HG03280 (cell line): ENCODE data around the gene WFDC8.

Experiments
- ATAC-seq: cut with Tn5 transposase; IDR thresholded peaks from one replicate; pipeline ENCODE4 v1.9.1; 2021; ENCODE audit warnings: mild to moderate bottlenecking, moderate library complexity; ENCODE audit not compliant: unreplicated experiment

WFDC8 gene

DNA sequence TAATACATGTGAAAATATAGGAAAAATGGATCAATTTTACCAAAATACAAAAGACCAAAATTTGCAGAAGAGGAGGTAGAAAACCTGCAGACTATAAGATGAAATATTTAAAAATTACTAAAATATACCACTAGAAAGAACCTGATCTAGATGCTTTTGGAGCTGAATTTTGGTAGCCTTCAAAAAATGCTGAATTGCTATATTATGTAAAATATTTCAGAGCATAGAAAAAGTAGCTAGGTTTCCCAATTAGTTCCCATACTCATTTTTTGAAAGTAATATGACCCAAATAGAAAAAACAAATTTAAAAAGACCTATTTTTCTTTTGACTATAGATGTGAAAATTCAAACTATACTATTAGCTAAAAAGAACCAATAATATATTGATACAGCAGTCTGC, 28.3 kb downstream of the WFDC8 start:
- no peak for ATAC-seq

DNA sequence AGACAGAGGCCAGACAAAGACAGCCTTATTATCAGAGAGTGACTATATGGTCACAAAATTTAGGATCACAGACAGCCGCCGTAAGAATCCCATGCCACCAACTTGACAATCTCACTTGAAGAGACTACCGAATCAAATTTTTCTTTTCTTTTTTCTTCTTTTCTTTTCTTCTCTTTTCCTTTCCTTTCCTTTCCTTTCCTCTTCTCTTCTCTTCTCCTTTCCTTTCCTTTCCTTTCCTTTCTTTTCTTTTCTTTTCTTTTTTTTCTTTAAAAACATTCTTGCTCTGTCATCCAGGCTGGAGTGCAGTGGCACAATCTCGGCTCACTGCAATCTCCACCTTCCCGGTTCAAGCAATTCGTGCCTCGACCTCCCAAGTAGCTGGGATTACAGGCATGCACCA, 30.7 kb downstream of the WFDC8 start:
- ATAC-seq = no peak

DNA sequence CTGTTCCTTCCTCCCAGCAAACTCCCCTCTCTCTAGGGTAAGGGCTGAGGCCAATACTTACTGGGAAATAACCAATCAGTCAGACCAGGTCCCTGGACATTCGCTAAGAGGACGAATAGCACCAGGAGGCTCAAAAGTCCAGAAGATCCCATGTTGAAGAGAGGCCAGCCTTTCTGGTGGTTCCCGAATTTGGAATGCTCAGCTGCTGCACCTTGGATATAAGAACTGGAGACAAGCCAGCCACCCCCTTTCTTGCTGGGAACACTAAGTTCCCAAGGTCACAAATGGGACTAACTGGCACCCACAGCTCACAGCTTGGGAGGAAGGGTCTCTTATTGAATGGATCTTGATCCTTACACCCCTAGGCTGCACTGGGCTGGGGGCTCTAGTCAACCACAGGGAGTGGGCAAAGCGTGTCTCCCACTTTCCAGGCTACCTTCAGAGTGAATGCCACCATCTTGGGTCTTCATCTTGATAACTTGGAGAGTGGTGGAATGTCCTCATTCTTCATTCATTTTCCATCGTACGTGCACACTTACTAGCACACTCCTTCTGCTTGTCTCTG, 31.8 kb downstream of the WFDC8 start, which contains the start of gene EPPIN:
EPPIN (minus strand) TSS at position 196 of the 565 bp plus-strand sequence; CDS start at position 152, 44 bp downstream.
- ATAC-seq = no peak

DNA sequence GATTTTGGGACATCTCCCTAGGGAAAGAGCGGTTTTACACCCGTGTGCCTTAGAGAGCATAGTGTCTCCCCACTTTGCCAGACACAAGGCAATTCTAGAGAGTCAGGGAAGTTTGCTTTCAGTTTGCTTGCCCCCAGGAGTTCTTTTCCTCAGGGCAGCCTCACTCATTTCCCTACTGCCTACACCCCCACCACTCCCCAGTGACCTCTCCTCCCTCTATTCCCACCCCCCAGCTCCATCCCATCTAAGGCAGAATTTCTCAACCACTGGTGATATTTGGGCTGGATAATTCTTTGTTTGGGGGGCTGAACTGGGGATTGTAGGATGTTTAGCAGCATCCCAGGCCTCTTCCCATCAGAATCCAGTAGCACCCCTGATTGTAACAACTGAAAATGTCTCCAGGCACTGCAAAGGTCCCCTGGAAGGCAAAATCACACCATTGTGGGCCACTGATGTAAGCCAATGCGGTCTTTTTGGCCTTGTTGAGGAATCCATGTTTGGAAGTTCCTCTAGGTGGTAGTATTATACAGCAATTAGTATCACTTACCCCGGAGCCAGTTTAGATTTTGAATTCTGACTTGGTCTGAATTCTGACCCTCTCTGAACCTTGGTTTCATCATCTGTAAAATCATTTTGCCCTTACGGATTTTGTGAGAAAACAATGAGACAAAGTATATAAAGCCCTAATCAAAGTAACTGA, 33.2 kb downstream of the WFDC8 start:
- ATAC-seq = no peak

DNA sequence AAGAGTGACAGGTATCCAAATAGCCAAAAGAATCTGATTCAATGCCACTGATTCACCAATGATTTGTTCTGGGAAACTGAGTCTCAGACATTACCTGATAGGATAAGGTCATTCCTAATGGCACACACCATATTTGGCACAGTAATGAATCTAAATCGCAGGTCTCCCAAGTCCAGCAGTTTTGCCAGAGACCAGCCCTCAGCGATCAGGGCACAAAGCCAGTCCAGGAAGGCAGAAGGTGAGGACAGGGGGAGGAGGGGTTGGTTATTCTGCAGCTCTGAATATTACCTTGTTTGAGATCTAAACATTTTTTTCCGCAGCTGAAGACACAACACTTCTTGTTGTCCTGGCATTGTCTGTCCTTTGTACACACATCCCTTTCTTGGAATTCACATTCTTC, 33.7 kb downstream of the WFDC8 start:
- ATAC-seq = no peak

DNA sequence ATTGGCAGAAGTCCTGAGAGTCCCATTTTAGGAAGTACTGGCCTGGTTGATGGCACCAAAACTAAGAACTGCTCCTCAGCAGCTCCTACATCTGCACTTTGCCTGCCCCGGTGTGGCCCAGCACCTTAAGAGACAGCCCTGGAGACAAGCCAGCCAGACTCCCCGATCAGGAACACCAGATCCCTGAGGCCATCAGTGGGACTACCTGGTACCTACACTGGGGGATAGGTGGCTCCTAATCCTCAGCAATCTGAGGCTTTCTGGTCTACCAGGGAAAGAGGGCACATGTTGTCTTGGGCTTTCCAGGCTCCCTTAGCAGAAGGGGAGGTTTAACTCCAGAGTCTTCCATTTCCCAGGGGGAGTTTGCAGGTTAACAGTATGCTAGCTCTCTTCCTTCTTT, 39.7 kb downstream of the WFDC8 start, which contains the start of gene WFDC6:
WFDC6 (minus strand) TSS at position 101 of the 400 bp plus-strand sequence; CDS start at position 26, 75 bp downstream.
- no peak for ATAC-seq

DNA sequence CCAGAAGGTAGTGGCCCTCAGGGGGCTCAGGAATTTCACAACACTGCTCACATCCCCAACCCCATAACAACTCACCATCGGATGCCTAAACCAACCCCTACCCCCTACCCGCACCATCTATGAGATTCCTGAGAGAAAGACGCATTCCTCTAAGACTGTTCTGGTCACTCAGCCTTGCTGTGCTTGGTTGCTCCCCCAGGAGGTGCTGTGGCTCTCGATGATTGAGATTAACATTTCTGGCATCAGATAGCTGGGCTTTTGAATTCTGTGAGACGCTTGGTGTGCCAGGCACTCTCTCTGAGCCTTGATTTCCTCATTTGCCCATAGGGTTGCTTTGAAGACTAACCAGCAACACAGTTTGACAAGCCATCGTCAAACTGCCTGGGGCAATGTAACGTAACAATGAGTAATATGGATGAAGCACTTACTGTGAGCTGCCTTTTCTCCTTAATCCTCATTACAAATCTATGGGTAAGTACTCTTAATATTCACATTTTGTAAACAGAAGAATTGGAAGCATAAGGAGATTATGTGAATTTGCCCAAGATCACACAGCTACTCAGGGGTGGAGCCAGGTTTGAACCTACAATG, 40.8 kb downstream of the WFDC8 start:
- ATAC-seq = no peak

DNA sequence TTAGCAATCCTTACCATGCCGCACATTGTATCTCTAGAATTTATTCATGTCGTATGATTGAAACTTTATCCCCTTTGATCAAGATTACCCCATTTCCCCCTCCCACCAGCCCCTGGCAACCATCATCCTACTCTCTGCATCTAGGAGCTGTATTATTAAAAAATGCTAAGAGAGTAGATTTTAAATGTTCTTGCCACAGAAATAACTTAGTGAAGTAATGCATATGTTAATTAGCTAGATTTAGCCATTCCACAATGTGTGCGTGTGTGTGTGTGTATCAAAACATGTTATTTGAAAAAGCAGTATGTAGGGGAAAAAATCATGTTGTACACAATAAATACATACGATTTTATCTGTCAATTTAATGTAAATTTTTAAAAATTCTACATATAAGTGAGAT, 51.8 kb downstream of the WFDC8 start:
- ATAC-seq = no peak

DNA sequence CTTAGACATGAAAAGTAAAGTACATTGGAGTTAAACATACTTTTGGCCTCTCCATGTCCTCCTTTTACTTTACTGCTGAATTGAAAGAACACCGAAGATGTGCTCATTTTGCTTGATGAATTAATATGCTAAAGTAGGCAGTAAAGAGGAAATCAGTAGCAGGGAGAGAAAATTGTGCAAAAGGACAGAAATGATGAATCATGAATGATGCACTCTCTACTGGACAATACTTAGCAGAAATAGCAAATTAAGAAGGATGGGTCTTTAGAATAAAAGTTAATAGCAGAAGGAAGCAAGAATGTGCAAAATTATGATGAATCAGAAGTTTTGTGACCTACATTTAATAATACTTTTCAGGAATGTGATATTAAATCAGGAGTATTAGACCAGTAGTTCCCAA, 55.3 kb downstream of the WFDC8 start:
- ATAC-seq = no peak

DNA sequence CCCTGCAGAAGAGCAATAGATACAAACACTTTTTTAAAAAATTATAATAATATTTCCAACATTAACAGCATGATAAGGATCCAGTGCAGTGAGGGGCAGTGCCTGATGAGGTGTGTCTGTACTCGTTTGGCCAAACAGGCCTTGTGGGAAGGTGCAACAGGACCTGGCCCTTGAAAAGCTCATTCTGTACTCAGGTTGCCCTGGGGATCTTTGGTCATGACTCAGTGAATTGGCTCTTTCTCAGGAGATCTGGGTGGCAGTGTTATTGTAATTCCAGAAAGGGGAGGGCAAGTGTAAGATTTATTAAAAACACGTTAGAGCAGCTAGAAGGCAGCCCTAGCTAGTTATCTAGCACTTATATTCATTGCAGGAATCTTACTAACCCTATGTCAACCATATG, 60.8 kb downstream of the WFDC8 start:
- no peak for ATAC-seq

DNA sequence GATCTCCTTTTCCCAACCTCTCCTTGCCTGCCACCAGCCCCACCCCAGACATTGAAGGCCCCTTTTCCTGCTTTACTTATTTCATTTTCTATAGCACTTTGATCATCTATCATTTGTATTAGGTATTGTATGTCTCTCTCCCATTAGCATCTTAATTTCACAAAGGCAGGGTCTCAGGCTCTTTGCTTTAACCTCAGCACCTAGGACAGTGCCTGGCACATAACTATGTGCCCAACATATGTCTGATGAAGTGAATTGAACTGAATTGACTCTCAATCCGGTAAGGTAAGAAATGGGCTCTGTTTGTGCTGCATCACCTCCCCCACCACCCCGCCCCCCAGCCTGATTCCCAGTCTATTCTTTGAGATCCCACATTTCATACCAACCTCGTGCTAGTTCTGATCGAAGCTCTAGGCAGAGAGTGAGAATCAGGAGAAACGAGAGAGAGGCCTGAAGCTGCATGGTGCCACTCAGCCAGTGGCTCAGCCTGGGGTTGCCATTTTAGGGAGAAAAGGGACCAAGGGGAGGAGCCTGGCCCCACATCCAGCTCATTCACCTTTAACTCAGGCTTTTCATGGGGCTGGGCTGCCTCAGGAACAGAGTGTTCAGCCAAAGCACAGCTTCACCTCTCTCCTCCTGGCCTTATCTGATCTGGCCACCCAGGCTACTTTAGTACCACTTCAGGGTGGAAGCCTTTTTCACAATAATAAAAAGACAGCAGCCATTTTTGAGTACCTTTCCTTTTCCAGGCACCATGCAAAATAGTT, 63.8 kb downstream of the WFDC8 start, which contains the start of gene SPINT3:
SPINT3 (minus strand) TSS at position 476 of the 767 bp plus-strand sequence; CDS start at position 462, 14 bp downstream.
- ATAC-seq = no peak

DNA sequence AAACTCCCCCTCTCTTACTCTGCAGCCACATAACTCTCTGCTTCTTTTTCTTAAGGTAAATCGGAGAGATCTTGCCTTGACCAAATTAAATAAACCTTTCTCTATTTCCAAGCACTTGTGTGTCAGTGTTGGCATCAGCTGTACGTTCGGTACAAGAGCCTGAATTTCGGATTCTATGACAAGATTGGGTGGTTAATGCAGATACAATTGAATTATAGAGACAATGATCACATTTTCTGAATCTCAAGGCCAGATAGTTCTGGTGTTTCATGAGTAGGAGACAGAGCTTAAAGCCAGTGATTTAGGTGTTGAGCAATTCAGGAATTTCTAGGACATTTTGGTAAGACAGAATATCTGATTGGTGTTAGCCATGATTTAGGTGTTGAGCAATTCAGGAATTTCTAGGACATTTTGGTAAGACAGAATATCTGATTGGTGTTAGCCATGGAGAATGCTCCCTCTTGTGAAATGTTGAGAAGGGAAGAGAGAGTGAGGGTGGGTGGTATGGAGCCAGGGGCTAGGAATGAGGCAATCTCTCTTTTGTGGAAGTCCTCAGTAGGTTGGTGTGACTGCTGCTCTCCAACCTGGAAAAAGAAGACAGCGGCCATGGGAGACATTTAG, 68.7 kb downstream of the WFDC8 start:
- no peak for ATAC-seq

DNA sequence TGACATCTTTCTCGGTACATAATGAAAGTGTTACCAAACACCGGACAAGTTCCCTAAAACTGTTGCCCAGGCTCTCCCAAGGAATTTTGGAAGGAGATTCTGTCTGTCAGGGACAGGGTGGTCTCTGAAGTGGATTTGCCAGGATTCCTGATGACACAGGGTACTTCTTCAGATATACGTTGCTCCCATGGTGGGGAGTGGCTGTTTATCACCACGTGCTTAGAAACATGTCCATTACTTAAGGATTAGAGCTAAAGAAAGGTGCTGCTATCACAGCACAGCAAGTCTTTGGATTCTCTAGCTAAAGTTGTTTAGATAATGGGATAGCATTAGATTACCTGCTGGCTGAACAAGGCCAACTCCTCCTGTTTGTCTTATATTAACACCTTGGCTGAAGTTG, 70.0 kb downstream of the WFDC8 start:
- ATAC-seq = no peak

DNA sequence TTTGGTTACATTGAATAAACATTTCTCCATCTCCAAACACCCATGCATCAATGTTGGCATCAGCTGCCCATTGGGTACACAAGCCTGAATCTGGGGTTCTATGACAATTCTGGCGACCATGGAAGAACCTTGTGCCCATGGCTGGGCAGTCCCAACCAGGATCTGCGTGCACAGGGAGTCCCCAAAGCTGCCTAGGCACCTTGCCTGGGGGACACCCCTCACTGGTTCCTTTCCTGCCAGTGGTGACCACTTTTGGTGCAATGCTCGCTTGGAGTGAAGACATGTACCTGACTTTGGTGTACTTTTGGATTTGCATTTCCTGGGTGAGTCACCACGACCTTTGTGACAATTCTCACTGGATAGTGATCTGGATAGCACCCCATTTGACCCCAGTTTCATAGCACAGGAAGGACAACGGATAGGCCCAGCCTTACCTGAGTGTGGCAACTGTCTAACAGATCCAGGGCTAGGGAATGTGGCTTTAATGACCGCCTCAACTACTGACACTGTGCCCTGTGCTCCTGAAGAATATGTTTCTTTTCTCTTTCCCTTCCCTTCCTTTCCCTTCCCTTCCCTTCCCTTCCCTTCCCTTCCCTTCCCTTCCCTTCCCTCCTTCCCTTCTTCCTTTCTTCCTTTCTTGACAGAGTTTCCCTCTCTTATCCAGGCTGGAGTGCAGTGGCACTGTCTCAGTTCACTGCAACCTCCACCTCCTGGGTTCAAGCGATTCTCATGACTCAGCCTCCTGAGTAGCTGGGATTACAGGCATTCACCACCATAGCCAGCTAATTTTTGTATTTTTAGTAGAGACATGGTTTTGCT, 70.8 kb downstream of the WFDC8 start:
- ATAC-seq = no peak

DNA sequence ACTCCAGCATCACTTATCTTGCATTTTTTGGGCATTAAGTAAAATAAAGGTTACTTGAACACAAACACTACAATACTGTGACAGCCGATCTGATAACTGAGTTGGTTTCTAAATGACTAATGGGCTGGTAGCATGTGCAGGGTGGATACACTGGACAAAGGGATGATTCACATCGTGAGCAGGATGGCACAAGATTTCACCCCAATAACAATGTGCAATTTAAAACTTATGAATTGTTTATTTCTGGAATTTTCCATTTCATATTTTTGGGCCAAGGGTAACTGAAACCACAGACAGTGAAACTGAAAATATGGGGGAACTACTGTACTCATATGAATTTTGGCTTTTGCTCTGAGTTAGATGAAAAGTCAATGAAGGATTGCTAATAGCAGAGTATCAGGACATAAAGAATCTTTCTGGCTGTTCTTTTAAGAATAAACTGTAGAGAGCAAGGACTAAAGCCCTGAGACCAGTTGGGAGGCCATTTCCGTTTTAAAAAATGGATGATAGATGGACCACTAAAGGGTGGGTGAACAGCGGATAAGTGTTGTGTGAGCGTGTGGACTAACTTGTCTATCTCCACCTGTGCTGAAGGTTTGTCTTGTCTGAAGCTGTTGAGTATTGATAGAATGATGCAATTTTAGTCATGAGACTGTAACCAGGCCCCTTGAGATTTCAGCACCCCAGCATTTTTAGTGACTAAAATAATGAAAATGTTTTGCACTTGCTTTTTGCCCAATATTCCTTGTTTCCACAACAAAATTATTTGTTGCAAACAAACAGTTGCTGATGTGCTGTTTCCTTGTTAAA, 71.9 kb downstream of the WFDC8 start:
- ATAC-seq = no peak

DNA sequence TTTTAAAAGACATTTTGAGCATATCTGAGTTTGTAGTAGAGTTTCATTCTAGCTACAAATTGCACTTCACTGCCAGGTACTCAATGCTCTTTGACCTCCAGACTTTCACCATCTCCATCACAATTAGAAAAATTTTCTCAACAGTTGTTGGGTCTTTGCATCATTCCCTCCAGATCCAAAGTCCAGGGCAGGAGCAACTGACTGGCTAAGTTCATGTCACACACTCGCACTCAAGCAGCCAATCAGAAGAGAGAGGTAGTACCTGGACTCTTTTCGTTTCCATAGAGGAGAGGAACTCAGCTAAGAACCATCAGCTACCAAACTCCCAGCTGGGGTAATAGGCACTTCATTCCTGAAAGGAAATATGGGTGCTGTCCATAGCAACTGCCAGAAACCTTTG, 72.7 kb downstream of the WFDC8 start:
- ATAC-seq = no peak

DNA sequence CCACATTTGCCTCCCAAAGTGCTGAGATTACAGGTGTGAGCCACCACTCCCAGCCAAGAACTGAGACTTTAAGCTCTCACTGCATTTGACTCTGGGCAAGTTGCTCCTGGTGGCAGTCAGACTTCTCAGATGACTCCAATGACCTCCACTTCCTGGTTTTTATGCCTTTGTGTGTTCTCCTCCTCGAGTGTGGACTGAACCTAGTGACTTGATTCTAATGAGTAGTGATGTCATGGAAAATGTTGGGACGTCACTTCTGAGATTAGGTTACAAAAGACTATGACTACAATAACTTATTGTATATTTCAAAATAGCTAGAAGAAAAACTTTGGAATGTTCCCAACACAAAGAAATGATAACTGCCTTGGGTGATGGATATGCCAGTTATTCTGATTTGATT, 75.7 kb downstream of the WFDC8 start:
- ATAC-seq = no peak

DNA sequence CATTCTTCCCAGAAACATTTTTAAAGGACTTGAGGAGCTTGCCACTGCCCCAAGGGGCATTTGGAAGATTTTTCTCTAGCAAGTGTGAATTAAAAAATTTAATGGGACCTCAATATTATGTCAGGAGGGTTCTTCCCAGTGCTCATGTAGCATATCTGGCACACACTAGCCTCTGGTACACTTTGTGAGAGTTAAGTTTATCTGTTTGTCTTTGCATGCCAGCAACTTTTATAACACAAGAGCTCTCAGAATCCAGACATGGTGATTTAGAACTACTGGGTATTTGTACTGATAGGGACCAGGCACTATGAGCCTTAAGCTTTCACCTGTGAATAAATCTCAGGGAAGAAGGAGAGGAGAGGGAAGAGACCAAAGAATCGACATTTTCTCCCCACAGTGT, 76.5 kb downstream of the WFDC8 start:
- ATAC-seq = no peak
